GM21723 (cell line): ENCODE data around the gene LRP3.
"Not testable (repeated sequence)": the region's sequence is repeated elsewhere in the genome, so short reads cannot be mapped to it uniquely, and the experiment has no call there.

Source experiments
- ATAC-seq: cut with Tn5 transposase; IDR thresholded peaks from one replicate; pipeline ENCODE4 v1.9.1; 2021; ENCODE audit warnings: mild to moderate bottlenecking, moderate library complexity; ENCODE audit not compliant: unreplicated experiment

The LRP3 gene

DNA sequence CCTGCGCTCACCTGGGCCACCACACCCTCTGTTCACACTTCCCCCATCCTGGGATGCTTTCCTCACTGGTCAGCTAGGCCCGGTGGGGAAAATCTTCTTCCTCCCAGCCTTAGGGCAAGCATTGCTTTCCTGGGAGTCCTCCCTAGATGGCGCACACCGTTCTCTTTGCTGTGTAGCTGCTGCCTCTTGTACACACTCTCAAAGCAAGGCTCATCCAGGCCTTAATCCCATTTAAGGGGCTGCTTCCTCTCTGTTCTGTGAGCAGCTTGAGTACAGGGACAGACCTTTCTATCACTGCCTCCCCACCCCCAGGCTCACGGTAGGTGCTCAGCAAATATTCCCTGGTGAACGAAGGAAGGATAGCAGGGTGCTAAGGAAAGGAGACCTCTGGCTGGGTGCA is 20.5 kb downstream of the LRP3 start:
- ATAC-seq, result no peak

DNA sequence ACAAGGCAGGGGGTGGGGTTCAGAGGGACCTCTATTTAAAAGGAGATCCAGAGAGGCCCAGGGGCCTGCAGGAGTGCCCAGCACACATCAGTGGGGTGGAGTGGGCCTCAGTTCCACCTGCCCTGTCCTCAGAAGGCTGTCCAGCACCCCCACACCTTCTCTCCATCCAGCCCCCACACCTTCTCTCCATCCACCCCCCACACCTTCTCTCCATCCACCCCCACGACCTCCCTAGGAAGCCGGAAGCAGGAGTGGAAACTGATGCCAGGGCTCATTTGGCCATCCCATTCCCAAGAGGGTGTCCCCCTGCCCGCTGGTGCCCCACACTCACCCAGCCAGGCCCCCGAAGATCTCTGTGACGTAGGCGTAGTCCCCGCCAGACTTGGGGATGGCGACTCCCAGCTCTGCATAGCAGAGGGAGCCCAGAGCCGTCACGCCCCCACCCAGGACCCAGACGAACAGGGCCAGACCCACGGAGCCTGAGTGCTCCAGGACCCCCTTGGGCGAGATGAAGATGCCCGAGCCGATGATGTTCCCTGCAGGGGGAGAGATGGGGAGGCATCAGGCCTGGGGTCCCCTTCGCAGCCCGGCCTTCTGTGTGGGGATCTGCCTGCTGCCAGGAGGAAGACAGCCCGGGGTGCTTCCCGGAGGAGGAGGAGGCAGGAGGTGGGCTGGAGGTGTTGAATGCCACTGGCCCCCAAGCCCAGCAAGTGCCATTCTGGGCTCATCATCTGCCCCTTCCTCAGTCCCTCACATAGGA is 21.5 kb downstream of the LRP3 start:
- ATAC-seq, result no peak

DNA sequence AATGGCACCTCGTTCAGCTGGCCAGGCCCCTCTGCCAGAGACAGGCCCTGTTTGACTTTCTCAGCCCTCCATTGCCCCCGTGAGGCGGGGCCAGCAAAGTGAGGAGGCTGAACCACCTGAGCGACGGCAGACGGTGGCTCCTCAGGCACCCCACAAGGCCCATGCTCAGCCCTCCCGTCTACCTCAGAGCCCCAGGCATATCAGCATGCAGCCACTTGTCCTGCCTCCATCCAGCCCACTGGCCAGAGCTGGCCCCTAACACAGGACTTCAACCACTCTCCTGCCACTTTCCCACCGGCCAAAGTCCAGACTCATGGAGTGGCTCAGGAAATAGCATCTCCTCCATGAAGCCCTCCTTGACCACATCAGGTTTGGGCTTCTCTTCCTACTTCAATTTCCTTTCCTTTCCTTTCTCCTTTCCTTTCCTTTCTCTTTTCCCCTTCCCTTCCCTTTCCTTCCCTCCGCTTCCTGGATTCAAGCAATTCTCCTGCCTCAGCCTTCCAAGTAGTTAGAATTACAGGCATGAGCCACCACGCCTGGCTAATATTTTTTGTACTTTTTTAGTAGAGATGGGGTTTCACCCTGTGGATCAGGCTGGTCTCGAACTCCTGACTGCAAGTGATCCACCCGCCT is 22.2 kb downstream of the LRP3 start:
- ATAC-seq, result no peak

DNA sequence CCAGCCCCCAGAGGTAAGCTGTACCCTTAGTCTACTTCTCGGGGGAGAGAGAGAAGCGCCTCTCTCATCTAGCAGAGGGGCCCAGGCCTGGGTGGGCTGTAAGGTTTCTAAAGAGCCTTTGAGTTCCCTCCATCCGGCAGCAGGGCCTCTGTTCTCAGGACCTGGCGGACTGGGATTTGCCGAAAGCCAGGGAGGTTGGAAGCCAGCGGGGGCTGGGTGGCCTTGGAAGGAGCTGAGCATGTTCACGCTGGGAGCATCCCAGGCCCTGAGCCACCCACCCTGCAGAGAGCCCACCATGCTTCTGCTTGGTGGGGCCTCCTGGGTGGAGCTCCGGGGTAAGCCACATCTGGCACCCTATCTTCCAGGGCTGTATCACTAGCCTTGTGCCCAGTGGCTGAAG is 23.8 kb downstream of the LRP3 start:
- no peak for ATAC-seq

DNA sequence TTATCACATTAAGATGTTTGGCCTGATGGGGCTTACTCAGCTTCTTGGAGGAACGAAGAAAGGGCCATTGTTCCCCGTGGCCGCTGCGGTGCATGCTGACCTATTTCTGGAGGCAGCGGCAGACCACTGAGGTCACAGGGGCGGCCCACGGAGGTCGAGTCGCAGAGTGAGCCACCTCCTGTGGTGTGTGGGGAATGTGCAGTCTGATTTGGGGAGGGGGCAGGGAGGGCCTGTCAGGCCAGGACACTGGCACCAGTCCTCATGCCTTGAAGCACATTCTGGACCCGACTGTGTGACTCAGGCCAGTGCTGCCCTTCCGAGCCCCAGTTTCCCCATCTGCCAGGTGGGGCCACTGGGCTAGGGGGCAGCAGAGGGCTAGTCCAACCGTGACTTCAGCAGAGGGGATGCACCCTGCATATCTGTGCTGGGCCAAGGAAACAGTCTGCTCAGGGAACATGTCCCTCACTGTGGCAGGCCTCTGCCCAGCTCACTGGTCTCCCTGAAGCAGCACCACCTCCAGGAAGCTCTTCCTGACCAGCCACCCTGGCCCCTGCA is 25.2 kb downstream of the LRP3 start:
- no peak for ATAC-seq

DNA sequence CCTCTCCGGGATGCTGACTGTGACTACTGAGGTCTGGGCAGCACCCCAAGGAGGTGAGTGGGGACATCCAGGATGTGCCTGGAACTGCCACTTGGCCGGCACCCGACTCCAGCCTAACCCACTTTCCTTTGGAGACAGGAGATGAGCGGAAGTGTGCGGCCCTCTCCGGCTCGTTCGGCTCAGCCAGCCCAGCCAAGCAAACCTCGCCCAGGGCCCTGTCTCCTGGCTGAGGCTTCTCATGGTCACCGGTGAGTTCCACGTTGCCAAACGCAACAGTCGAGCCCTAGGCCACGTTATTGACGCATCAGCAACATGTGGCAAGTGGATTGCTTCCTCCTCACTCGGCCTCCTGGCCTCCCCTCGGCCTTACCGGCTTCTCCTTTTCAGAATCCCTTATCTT is 26.0 kb downstream of the LRP3 start:
- no peak for ATAC-seq

DNA sequence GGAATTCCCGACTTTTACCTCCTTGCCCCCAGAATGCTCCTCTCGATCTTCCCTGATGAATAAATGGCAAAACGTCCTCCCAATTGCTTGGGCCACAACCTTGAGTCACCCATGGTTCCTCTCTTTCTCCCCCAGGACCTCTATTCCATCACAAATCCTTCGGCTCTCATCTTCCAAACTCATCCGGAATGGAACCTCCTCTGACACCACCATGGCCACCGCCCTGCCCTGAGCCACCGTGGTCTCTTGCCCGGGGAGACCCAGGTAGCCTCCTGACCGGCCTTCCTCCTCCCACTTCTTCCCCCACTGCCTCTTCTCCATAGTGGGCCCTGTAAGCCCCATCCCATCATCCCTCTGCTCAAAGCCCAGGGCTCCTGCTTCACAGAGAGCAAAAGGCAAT is 26.6 kb downstream of the LRP3 start:
- ATAC-seq, result no peak

DNA sequence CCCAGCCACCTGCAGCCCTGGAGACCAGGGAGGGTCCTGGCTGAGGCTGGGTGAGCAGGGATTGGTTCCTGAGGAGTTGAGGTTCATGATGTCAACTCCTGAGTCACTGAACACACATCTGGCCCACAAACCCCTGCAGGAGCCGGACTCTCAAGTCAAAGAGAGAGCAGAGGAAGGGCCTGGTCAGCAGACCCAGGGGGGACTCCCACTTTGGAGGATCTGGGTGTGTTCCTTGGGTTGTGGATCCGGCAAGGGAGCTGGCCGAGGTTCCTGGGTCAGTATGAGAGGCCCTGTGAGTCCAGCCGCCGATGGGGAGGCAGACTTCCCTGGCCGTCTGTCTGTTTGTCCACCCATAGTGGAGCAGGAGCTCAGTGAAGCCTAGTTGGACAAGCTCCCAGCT is 27.5 kb downstream of the LRP3 start:
- ATAC-seq, result no peak

DNA sequence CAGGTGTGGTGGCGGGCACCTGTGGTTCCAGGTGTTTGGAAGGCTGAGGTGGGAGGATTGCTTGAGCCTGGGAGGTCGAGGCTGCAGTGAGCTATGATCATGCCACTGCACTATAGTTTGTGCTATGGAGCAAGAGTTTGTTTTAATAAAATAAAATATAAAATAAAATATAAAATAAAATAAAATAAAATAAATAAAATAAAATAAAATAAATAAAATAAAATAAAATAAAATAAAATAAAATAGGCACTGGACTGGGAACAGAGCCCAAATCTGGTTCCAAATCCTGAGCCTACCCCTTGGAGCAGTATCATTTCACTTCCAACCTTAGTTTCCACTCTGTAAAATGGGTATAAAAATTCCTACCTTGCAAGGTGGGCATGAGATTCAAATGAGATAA is 28.1 kb downstream of the LRP3 start:
- not testable (repeated sequence) for ATAC-seq

DNA sequence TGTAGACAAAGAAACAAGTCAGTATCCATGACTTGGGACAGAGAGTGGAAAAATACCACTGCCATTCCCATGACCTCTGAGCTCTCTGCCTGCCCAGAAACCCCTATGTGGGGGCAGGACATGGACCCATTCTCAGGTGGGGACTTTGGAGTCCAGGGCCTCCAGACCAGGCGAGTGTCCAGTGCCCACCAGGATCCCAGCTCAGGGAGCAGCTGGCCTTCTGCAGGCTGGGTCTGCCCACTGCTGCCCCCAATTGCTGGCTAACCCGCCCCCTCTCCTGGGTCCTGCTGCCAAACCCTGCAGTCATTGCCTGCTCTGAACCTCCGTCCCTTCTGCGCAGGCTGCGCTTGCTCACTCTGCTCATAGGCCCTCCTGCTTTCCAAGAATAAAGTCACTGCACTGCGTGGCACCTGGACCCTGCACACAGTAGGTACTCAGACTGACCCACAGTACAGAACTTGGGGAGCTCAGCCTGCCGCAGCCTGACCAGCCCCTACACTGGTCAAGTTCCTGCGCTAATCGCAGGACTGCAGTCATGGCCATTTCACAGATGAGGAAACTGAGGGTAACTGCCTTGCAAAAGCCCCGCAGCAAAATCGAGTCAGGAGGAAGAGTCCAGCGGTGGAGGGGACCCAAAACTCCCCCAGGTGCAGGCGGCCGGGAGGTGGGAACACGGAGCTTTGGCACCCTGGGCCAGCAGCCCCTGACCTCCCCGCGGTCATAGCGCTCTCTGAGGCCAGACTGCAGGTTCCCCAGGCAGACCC is 30.7 kb downstream of the LRP3 start:
- no peak for ATAC-seq

DNA sequence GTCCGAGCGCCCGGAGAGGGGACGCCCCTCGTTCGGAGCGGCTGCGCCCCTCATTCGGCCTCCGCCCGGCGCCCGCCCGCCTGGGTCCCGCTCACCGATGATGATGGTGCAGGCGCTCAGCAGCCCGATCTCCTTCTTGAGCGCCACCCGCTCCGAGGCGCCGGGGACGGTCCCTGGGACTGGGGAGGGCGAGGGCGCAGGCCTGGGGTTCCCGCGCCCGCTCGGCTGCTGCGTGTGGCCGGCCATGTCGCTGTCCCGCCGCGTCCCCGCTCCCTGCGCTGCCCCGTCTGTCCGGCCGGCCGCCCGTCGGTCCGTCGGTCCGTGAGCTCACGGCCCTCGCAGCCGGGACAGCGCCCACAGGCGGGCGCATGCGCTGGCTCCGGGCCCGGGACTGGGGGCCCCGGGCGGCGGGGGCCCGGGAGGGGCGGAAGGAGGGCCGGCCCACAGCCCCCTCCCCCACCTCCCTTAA is 31.4 kb downstream of the LRP3 start, which contains the start of gene SLC7A10:
TSS of gene SLC7A10 (minus strand) at position 393 of the 469 bp plus-strand sequence. CDS start at position 246, 147 bp downstream.
- ATAC-seq, result no peak

DNA sequence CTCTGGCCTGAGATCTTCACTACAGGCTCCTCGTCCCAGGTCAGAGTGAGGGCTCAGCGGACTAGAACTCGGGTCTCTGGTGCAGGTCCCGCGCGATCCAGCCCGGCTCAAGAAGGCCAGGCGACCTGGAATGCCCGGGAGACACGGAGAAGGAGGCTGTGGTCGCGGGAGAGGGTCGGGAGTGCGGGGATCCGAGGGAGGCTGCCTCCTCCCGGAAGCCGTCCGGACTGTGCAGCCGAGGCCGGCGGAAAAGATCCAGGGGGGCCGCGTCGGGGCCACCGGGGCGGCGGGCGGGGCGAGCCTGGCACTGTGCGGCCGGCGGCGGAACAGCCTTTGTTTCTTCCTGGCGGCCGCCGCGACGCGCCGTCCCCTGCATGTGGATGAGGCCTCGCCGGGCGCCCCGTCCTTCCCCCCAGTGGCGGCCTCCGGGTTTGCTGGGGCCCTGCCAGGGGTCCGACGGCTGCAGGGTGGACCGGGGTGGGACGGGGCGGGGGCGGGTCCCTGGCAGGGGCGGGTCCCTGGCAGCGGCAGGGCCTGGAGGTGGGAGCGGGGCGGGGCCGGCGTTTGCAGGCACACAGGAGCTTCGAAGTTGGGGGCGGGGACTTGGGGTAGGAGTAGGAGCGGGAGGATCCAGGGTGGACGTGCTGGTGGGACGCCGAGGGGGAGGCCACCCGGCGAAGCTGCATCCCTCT is 32.6 kb downstream of the LRP3 start:
- ATAC-seq, result no peak

DNA sequence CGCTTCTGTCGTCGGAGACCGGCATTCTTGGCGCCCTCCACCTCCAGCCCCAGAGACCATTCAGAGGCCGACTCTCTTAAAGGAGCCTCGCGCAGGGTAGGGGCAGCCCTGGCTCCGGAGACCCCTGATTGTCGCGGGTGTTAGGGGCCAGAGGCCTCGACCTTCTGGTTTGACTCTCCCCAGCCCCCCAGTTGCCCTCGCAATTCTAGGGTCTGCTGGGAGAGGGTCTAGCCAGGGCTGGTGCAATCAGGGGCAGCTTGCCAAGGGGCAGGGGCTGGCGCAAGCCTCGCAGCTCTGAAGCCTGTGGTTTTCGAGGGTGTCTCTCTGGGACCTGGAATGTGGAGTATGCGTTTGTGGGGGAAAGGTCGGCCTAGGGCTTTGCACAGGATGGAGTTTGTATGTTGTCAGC is 33.1 kb downstream of the LRP3 start:
- no peak for ATAC-seq

DNA sequence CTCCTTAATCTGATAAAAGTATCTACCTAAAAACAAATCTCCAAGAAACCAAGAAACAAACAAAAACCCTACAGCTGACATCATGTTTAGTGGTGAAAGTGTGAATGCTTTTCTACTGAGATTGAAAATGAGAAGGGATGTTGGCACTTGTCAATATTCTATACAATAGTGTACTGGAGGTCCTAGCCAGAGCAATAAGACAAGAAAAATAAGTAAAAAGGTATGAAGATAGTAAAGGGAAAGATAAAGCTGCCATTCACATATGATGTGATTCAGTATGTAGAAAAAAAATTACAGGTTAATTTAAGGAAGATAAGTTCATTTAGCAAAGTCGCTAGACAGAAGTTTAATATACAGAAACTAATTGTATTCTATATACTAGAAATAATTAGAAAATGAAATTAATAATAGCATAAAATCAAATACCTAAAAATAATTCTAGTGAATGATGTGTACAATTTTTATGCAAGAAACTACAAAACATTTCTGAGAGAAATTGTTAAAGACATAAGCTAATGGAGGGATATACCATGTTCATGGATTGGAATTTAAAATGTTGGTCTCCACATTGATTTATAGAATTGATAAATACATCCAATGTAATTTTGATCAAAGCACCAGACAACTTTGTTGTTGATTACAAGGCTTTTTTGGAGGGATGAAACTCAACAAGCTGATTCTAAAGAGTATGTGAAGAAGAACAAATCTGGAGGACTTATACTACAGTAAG is 33.9 kb downstream of the LRP3 start:
- ATAC-seq, result no peak

DNA sequence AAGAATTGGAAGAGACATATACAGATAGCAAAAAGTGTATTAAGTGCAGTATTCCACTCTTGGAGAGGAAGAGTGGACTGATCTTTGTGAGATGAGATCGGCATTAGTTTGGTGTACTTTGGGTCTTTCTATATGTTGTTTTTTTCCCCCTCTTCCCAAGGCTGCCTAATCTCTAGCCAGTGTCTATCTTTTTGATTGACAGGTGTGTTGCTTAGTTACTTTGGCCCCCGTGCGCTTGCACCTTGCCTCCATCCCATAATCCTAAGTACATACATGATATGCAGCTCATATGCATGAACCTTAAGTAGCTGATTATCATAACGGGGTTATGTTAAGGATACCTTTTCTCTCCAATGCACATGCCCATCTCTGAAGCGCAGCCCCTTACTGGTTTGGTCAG is 35.8 kb downstream of the LRP3 start:
- no peak for ATAC-seq

DNA sequence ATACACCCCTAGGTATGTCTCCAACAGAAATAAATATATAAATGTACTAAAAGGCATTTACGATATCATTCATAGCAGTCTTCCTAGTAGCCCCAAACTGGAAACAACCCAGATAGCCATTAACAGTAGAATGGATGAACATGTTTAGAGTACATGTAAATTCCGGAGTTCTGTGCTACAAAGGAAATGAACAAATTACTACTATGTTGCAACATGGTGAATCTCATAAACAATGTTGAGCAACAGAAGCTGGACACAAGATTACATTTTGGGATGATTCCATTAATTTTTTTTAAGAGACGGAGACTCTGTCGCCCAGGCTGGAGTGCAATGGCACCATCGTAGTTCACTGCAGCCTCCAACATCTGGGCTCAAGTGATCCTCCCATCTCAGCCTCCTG is 37.4 kb downstream of the LRP3 start:
- ATAC-seq, result no peak

DNA sequence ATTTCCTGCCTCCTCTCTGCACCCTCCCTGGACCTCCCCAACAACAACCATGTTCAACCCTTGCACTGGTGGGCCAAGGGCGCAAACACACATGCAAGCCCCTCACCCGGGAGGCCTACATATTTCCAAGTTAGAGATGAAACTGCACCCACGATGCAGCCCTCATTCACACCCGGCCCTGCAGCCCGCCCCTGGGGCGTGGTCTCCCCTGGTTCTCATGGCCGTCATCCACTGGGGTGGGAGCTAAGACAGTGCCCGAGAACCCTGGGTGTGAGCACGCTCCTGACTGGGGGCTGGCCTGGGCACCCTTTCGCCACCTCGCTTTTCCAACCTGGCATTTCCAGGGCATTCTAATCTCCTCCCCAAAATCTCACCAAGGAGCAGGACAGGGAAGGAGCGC is 38.5 kb downstream of the LRP3 start:
- ATAC-seq, result no peak

DNA sequence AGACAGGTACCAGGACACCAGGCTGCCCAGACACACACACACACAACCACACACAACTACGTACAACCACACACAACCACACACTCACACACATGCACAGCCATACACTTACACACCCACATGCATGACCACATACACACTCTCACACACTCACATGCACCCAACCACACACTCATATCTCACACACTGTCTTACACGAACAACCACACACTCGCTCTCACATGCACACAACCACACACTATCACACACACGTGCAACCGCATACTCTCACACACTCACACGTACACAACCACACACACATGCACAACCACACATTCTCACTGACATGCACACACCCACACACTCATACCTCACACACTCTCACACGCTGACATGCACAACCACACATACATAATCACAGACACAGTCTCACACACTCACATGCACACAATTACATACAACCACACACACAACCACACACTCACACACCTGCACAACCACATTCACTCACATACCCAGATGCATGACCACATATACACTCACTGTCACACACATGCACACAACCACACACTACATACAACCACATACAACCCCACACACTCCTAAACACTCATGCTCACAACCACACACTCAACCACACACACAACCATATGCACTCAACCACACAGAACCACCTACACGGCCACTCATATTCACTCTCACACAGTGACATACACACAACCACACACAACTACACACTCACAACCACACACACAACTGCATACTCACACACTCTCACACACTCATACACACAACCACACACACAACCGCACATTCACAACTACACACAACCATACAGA is 39.1 kb downstream of the LRP3 start:
- no peak for ATAC-seq

DNA sequence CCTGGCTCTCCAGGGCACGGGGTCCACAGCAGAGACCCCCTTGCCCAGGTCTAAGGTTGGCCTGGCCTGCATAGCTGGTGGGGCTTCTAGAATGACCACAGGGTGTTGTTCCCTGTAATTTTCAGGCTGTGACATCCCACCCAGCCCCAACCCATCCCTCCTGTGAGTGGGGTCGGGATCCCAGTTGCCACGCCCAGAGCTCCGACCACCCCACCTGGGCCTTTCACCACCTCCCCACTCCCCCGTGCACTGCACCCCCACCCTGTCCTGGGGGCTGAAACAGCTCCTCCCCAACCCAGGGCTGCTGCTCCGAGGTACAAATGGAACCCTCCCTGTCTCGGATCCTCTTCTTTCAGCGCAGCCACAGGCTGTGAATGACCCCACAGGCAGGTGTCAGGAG is 40.0 kb downstream of the LRP3 start:
- ATAC-seq, result no peak
